AG04450 (cell line): ENCODE data around the gene SLC39A10. TPM values are rescaled to one million over a fixed set of nuclear protein-coding genes. Genes with fewer than 3 reads are reported as not detected.
A peak's percentile ranks its signal among the peaks of the same experiment; 100 is the strongest.

Experiments
- CTCF ChIA-PET: fragments of 300-600, 350-600 bp; formaldehyde crosslinking; extraction: SDS; loops from one replicate; lab custom pipeline; 2022; ENCODE audit warnings: antibody characterized with exemption, inconsistent platforms; lab: Charles Lee
- POLR2A ChIA-PET: fragments of 350-600 bp; formaldehyde crosslinking; extraction: SDS; loops from one replicate; lab custom pipeline; 2021; ENCODE audit warnings: antibody characterized with exemption, inconsistent platforms; lab: Yijun Ruan, JAX
- DNase-seq: peaks from one replicate; pipeline ENCODE4 v3.0.0-alpha.2; 2011; ENCODE audit warnings: low read depth, low spot score
- H3K27ac ChIP-seq: one replicate; pipeline ENCODE4 v1.5.1; 2012; ENCODE audit warnings: low read depth, low read length, control low read depth
- H3K27me3 ChIP-seq: one replicate; pipeline ENCODE4 v1.6.0; 2012; ENCODE audit warnings: low read length; ENCODE audit not compliant: control insufficient read depth, insufficient read depth
- H3K4me3 ChIP-seq: 2 replicates; pipeline ENCODE4 v1.5.1; 2011; ENCODE audit warnings: mild to moderate bottlenecking, low read depth, low read length, control low read depth
- H3K9me3 ChIP-seq: 2 replicates; pipeline ENCODE4 v1.5.1; 2012; ENCODE audit warnings: low read length; ENCODE audit not compliant: control insufficient read depth, insufficient read depth
- polyA plus RNA-seq: library from polyadenylated mRNA; depleted of rRNA; stranded (reverse); fragments of >200 nt; gene quantifications from 2 replicates; pipeline ENCODE4 v1.2.3, GENCODE V29; 2011
- TF ChIP-seq, protein P1 (sequence below): IDR thresholded peaks from 2 replicates; pipeline ENCODE4 v1.5.1; 2011; ENCODE audit warnings: low read depth, low read length, control low read depth, inconsistent platforms

The SLC39A10 gene
- polyA plus RNA-seq, 1 experiment: 38.5 TPM

GRCh38 chr2:195709901-195710806 is 53.1 kb downstream of the SLC39A10 start:
- ChIA-PET CTCF (interaction anchor here (1.4 kb wide), 1 partner anchor 50 kb away, joined by 5 read pairs; no protein-coding TSS in a partner anchor), POLR2A (interaction anchor here (0.6 kb wide), 1 partner anchor 187 kb away, joined by 7 read pairs; no protein-coding TSS in a partner anchor)
- H3K27me3 ChIP-seq: no peaks in the 10 kb centered on the region
- H3K4me3 ChIP-seq: no peak overlapping the region
- TF ChIP-seq, protein P1, sequence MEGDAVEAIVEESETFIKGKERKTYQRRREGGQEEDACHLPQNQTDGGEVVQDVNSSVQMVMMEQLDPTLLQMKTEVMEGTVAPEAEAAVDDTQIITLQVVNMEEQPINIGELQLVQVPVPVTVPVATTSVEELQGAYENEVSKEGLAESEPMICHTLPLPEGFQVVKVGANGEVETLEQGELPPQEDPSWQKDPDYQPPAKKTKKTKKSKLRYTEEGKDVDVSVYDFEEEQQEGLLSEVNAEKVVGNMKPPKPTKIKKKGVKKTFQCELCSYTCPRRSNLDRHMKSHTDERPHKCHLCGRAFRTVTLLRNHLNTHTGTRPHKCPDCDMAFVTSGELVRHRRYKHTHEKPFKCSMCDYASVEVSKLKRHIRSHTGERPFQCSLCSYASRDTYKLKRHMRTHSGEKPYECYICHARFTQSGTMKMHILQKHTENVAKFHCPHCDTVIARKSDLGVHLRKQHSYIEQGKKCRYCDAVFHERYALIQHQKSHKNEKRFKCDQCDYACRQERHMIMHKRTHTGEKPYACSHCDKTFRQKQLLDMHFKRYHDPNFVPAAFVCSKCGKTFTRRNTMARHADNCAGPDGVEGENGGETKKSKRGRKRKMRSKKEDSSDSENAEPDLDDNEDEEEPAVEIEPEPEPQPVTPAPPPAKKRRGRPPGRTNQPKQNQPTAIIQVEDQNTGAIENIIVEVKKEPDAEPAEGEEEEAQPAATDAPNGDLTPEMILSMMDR: no peak
- peak; percentile 85 for DNase-seq
- H3K27ac ChIP-seq: peak overlapping the region; percentile 75
- no peaks in the 10 kb centered on the region for H3K9me3 ChIP-seq

DNA sequence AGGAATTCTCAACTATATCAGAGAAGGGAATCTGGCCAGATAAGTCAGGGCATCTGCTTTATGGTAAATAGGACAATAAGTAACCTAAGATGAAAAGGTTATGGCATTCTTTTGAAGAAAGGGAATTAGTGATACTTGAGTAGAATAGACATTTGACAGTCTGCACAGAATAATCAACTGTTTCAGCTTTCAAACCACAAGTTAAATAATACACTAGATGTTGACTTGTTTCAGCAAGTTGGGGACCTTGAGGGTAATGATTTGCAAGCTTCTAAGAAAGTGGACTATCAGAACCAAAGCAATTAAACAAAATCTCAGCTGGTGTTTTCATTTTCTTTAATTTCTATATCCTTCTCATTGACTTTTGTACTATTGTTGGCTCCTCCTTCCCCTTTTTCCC is 54.5 kb downstream of the SLC39A10 start:
- ChIA-PET POLR2A (interaction anchor here (0.6 kb wide), 1 partner anchor 52 kb away, joined by 3 read pairs; no protein-coding TSS in a partner anchor), CTCF (interaction anchor here (1.4 kb wide), 1 partner anchor 51 kb away, joined by 5 read pairs; no protein-coding TSS in a partner anchor)
- no peaks in the 10 kb centered on the region for H3K27me3 ChIP-seq
- DNase-seq: no peak
- no peak overlapping the region for H3K27ac ChIP-seq
- no peak overlapping the region for H3K4me3 ChIP-seq
- TF ChIP-seq, protein P1: no peak
- H3K9me3 ChIP-seq: no peaks in the 10 kb centered on the region

- no peak for DNase-seq
- H3K9me3 ChIP-seq: no peaks in the 10 kb centered on the region
- POLR2A ChIA-PET: no interaction called here
- TF ChIP-seq, protein P1: no peak
- CTCF ChIA-PET: no interaction called here
- H3K4me3 ChIP-seq: no peak overlapping the region
- H3K27me3 ChIP-seq: no peaks in the 10 kb centered on the region
- no peak overlapping the region for H3K27ac ChIP-seq
Observed at GRCh38 chr2:195716466-195716865, 59.4 kb downstream of the SLC39A10 start.

- DNase-seq: no peak
- Histone ChIP-seq H3K9me3 (no peaks in the 10 kb centered on the region), H3K27ac (no peak overlapping the region), H3K4me3 (no peak overlapping the region), H3K27me3 (no peaks in the 10 kb centered on the region)
- ChIA-PET POLR2A (no interaction called here), CTCF (no interaction called here)
- TF ChIP-seq, protein P1: no peak
Observed at GRCh38 chr2:195721042-195721441, 64.0 kb downstream of the SLC39A10 start.

GRCh38 chr2:195722075-195722474 is 65.0 kb downstream of the SLC39A10 start:
- Histone ChIP-seq H3K9me3 (no peaks in the 10 kb centered on the region), H3K27me3 (no peaks in the 10 kb centered on the region), H3K27ac (no peak overlapping the region), H3K4me3 (no peak overlapping the region)
- TF ChIP-seq, protein P1: no peak
- POLR2A ChIA-PET: no interaction called here
- DNase-seq: no peak
- CTCF ChIA-PET: no interaction called here
